HCT116 (cell line): ENCODE measurements around the gene TMUB1.
A peak's percentile ranks its signal among the peaks of the same experiment; 100 is the strongest.

Experiments
- CBX3 ChIP-seq: IDR thresholded peaks from 2 replicates; pipeline ENCODE4 v1.6.1; 2012; ENCODE audit warnings: low read depth
- CEBPB ChIP-seq: IDR thresholded peaks from 2 replicates; pipeline ENCODE4 v1.6.1; 2012; ENCODE audit warnings: low read depth
- CTCF ChIP-seq, 3 experiments: fragments of 200-600 bp in 1 of 3; sonication (generic) in 1 of 3; IDR thresholded peaks in 2 of 3; conservative IDR thresholded peaks in 1 of 3; 2 replicates each; pipeline ENCODE4 v1.5.1; 2012 to 2017; ENCODE audit warnings: low read depth in 2 of 3, low read length in 2 of 3, antibody characterized with exemption in 1 of 3, borderline replicate concordance in 1 of 3, control low read depth in 1 of 3, mild to moderate bottlenecking in 1 of 3, mixed read lengths in 1 of 3, mixed run types in 1 of 3, moderate library complexity in 1 of 3; ENCODE audit not compliant: insufficient read depth in 1 of 3
- EZH2 ChIP-seq: fragments of 200-600 bp; sonication (generic); IDR thresholded peaks from 2 replicates; pipeline ENCODE4 v1.6.1; 2017; ENCODE audit warnings: antibody characterized with exemption, mixed run types
- EZH2phosphoT487 ChIP-seq: fragments of 200-600 bp; IDR thresholded peaks from 2 replicates; pipeline ENCODE4 v1.6.1; 2018; ENCODE audit warnings: antibody characterized with exemption, borderline replicate concordance
- POLR2A ChIP-seq: IDR thresholded peaks from 2 replicates; pipeline ENCODE4 v1.7.0; 2011; ENCODE audit warnings: borderline replicate concordance; ENCODE audit not compliant: insufficient read depth, insufficient read length; ENCODE audit errors: extremely low read depth
- POLR2AphosphoS5 ChIP-seq: IDR thresholded peaks from 2 replicates; pipeline ENCODE4 v1.6.1; 2011; ENCODE audit warnings: mild to moderate bottlenecking, low read depth, low read length, moderate library complexity
- REST ChIP-seq: IDR thresholded peaks from 2 replicates; pipeline ENCODE4 v1.6.1; 2012; ENCODE audit warnings: low read depth
- SIN3A ChIP-seq: IDR thresholded peaks from 2 replicates; pipeline ENCODE4 v1.6.1; 2012; ENCODE audit warnings: low read depth
- TCF7L2 ChIP-seq: IDR thresholded peaks from 2 replicates; pipeline ENCODE4 v1.7.0; 2011; ENCODE audit warnings: borderline replicate concordance, inconsistent platforms; ENCODE audit not compliant: insufficient read depth, insufficient read length; ENCODE audit errors: extremely low read depth
- YY1 ChIP-seq: IDR thresholded peaks from 2 replicates; pipeline ENCODE4 v1.6.1; 2011; ENCODE audit warnings: low read length, low read depth, moderate library complexity, mild to moderate bottlenecking; ENCODE audit not compliant: insufficient replicate concordance; ENCODE audit errors: extremely low read depth

GRCh38 chr7:151080522-151081169, 2.6 kb downstream of the TMUB1 start, which contains the start of gene FASTK:
- peak; percentile 97 for TF ChIP-seq YY1
- no peak for TF ChIP-seq EZH2phosphoT487
- no peak for TF ChIP-seq EZH2
- no peak for TF ChIP-seq CTCF (IDR thresholded peaks at IDR 0.05 in 2 of 3, conservative IDR thresholded peaks at IDR 0.05 in 1 of 3; ENCODE audit: borderline replicate concordance in 1 of 3, insufficient read depth in 1 of 3, low read depth in 2 of 3, low read length in 2 of 3)
- TF ChIP-seq CEBPB, result no peak
- TF ChIP-seq CBX3, result no peak
- TF ChIP-seq REST, result no peak
- TF ChIP-seq POLR2A, result peak; percentile 88
- TF ChIP-seq POLR2AphosphoS5, result peak; percentile 88
- no peak for TF ChIP-seq TCF7L2
- TF ChIP-seq SIN3A, result no peak
